Breast epithelium (tissue), 4 donors: Measurements from ENCODE around the gene SYNE2. TPM values are rescaled to one million over a fixed set of nuclear protein-coding genes. Genes with fewer than 3 reads are reported as not detected.

ENCODE experiments used
- DNase-seq, 2 donors: peaks; one replicate each; pipeline ENCODE4 v3.0.0-alpha.2; 2019; ENCODE audit warnings: low spot score in 2 of 2
- H3K27ac ChIP-seq, 2 donors: fragments of 200-600 bp; sonication (generic) in 1 of 2; one replicate each; pipeline ENCODE4 v1.5.1; 2016 to 2019; ENCODE audit warnings: mild to moderate bottlenecking in 1 of 2
- H3K27me3 ChIP-seq, 2 donors: fragments of 200-600 bp; sonication (generic) in 1 of 2; one replicate each; pipeline versions ENCODE4 v1.5.1 to v1.6.0; 2017 to 2019; ENCODE audit warnings: control low read depth in 1 of 2, mild to moderate bottlenecking in 1 of 2
- H3K36me3 ChIP-seq: fragments of 200-600 bp; one replicate; pipeline ENCODE4 v1.5.1; 2019
- H3K4me1 ChIP-seq, 2 donors: fragments of 200-600 bp; sonication (generic); one replicate each; pipeline ENCODE4 v1.5.1; 2016 to 2019; ENCODE audit warnings: control low read depth in 1 of 2
- H3K4me3 ChIP-seq, 3 donors: fragments of 200-600 bp; sonication (generic); 1 replicate in 2 of 3; 2 replicates in 1 of 3; pipeline ENCODE4 v1.5.1; 2016 to 2019; ENCODE audit warnings: mild to moderate bottlenecking in 3 of 3, moderate library complexity in 2 of 3
- H3K9me3 ChIP-seq, 2 donors: fragments of 200-600 bp; sonication (generic) in 1 of 2; one replicate each; pipeline ENCODE4 v1.5.1; 2016 to 2019; ENCODE audit warnings: control low read depth in 1 of 2
- POLR2A ChIP-seq: fragments of 450-650 bp; IDR thresholded peaks from one replicate; pipeline ENCODE4 v1.6.1; 2016; ENCODE audit warnings: antibody characterized with exemption, mild to moderate bottlenecking, moderate library complexity
- POLR2AphosphoS5 ChIP-seq, 3 donors: sonication (generic); formaldehyde crosslinking; IDR thresholded peaks; one replicate each; pipeline ENCODE4 v1.6.1; 2017; ENCODE audit warnings: antibody characterized with exemption in 3 of 3
- intact Hi-C: fragments of 100-400 bp; cut with DNase I; formaldehyde crosslinking; loops from one replicate; pipeline ENCODE4 v1.15.1; 2023; ENCODE audit warnings: low total_unique reads
- total RNA-seq, 3 donors: library from RNA; depleted of rRNA; stranded (reverse); fragments of >200 nt; gene quantifications; one replicate each; pipeline ENCODE4 v1.1.0, GENCODE V29; 2016
- TF ChIP-seq, protein P1 (sequence below), 3 donors: fragments of 450-650 bp; IDR thresholded peaks; one replicate each; pipeline ENCODE4 v1.5.1; 2016 to 2017; ENCODE audit warnings: antibody characterized with exemption in 3 of 3, mild to moderate bottlenecking in 3 of 3, moderate library complexity in 3 of 3

Gene SYNE2
- total RNA-seq, 3 donors from 2014 or later = 81.4 to 308 (median 303) TPM

- Histone ChIP-seq H3K27ac (no peak overlapping the region), H3K36me3 (no peaks in the 10 kb centered on the region), H3K4me1 (no peaks in the 10 kb centered on the region), H3K27me3 (no peaks in the 10 kb centered on the region), H3K4me3 (no peak overlapping the region), H3K9me3 (no peaks in the 10 kb centered on the region)
- DNase-seq = no peak
- TF ChIP-seq, protein P1, sequence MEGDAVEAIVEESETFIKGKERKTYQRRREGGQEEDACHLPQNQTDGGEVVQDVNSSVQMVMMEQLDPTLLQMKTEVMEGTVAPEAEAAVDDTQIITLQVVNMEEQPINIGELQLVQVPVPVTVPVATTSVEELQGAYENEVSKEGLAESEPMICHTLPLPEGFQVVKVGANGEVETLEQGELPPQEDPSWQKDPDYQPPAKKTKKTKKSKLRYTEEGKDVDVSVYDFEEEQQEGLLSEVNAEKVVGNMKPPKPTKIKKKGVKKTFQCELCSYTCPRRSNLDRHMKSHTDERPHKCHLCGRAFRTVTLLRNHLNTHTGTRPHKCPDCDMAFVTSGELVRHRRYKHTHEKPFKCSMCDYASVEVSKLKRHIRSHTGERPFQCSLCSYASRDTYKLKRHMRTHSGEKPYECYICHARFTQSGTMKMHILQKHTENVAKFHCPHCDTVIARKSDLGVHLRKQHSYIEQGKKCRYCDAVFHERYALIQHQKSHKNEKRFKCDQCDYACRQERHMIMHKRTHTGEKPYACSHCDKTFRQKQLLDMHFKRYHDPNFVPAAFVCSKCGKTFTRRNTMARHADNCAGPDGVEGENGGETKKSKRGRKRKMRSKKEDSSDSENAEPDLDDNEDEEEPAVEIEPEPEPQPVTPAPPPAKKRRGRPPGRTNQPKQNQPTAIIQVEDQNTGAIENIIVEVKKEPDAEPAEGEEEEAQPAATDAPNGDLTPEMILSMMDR (IDR thresholded peaks at IDR 0.05) = no peak
- no peak for TF ChIP-seq POLR2A
- no peak for TF ChIP-seq POLR2AphosphoS5 (IDR thresholded peaks at IDR 0.05)
- intact Hi-C loops = no loop called here
These were observed 119.6 kb downstream of the SYNE2 start for GRCh38 chr14:63972323-63972932.

DNA sequence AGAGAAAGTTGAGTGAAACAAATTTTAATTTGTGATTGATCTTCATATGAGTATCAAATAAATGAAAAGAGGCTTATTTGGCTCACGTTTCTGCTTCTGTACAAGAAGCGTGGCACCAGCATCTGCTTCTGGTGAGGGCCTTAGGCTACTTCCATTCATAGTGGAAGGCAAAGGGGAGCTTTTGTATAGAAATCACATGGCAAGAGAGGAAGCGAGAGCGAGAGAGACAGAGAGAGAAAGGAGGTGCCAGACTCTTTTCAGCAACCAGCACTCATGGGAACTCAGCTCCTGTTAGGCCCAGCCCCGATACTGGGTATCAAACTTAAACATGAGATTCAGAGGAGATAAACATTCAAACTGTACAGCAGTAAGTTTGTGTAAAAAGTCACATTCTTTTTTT lies 121.4 kb downstream of the SYNE2 start:
- Histone ChIP-seq H3K4me1 (no peaks in the 10 kb centered on the region), H3K36me3 (no peaks in the 10 kb centered on the region), H3K27me3 (no peaks in the 10 kb centered on the region), H3K9me3 (no peaks in the 10 kb centered on the region), H3K4me3 (no peak overlapping the region), H3K27ac (no peak overlapping the region)
- DNase-seq = no peak
- TF ChIP-seq, protein P1 (IDR thresholded peaks at IDR 0.05) = no peak
- no peak for TF ChIP-seq POLR2A
- no peak for TF ChIP-seq POLR2AphosphoS5 (IDR thresholded peaks at IDR 0.05)
- intact Hi-C loops = no loop called here

DNA sequence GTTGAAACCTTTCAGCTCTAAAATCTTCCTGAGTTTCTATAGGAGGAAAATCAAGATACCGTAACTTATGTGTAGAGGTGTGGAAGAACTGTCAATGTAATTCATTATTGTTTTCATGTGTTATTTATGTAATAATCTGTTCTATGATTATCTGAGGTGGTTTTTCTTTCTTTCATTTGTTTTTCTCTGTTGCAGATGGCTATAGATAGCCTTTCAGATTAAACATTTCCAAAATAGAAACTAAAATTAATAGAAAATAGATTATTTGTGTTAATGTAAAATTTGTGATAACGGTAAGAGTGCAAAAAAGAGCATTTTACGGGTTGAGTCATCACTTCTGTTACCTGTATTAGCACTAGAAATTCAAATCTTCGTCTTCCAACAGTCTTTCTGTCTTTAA lies 128.8 kb downstream of the SYNE2 start:
- Histone ChIP-seq H3K9me3 (no peaks in the 10 kb centered on the region), H3K36me3 (no peaks in the 10 kb centered on the region), H3K4me1 (no peaks in the 10 kb centered on the region), H3K4me3 (no peak overlapping the region), H3K27me3 (no peaks in the 10 kb centered on the region), H3K27ac (no peak overlapping the region)
- no peak for DNase-seq
- TF ChIP-seq POLR2AphosphoS5 (IDR thresholded peaks at IDR 0.05) (no peak), POLR2A (no peak)
- TF ChIP-seq, protein P1 (IDR thresholded peaks at IDR 0.05) = no peak
- intact Hi-C loops = no loop called here

DNA sequence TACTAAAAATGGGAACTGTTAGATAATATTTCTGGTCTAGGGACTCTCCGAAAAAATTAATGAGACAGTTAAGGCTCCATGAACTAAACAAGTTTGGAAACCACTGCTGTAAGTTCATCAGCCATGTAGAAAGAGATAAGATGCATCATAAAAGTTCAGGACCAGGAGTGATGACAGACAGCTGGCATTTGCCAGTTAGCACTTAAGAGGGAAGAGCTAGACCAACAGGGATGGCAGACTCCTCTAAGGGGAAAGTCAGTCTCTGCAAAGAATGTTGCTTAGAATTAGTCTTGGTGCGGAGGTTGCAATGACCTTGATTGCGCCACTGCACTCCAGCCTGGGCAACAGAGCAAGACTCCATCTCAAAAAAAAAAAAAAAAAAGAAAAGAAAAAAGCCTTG lies 129.4 kb downstream of the SYNE2 start:
- no peak for TF ChIP-seq POLR2AphosphoS5 (IDR thresholded peaks at IDR 0.05)
- no peak for TF ChIP-seq POLR2A
- Histone ChIP-seq H3K27me3 (no peaks in the 10 kb centered on the region), H3K9me3 (no peaks in the 10 kb centered on the region), H3K36me3 (no peaks in the 10 kb centered on the region), H3K4me1 (no peaks in the 10 kb centered on the region), H3K4me3 (no peak overlapping the region), H3K27ac (no peak overlapping the region)
- intact Hi-C loops = no loop called here
- no peak for DNase-seq

DNA sequence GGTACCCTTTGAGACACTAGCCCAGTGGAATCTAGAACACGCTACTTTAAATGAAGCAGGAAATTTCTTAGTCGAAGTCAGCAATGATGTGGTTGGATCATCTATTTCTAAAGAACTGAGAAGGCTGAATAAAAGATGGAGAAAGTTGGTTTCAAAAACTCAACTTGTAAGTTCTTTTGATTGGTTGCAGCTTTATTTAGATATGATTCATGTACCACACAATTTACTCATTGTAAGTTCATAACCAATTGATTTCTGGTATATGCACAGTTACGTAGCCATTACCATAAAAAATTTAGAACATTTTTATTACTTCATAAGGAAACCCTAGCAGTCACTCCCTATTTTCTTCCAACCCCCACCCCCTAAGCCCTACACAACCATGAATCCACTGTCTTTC lies 129.8 kb downstream of the SYNE2 start:
- H3K36me3 ChIP-seq = no peaks in the 10 kb centered on the region
- no peaks in the 10 kb centered on the region for H3K4me1 ChIP-seq
- intact Hi-C loops = no loop called here

More for the DNA sequence above, 129.8 kb downstream of the SYNE2 start:
- no peak overlapping the region for H3K4me3 ChIP-seq
- no peaks in the 10 kb centered on the region for H3K27me3 ChIP-seq
- no peak for DNase-seq
- no peak overlapping the region for H3K27ac ChIP-seq
- TF ChIP-seq POLR2AphosphoS5 (IDR thresholded peaks at IDR 0.05) = no peak
- TF ChIP-seq POLR2A = no peak
- TF ChIP-seq, protein P1 (IDR thresholded peaks at IDR 0.05) = no peak
- H3K9me3 ChIP-seq = no peaks in the 10 kb centered on the region
